Ramos (cell line): ENCODE data around the gene EFCAB6.

ENCODE experiments used
- in situ Hi-C: fragments of 300-500 bp; cut with MboI; formaldehyde crosslinking; loops from one replicate; pipeline ENCODE4 v1.14.3; 2022; ENCODE audit warnings: low sequenced_read_pairs; ENCODE audit not compliant: unreplicated experiment

Gene EFCAB6

GRCh38 chr22:43750751-43751150 lies 61.4 kb downstream of the EFCAB6 start:
- in situ Hi-C loops, result no loop called here

DNA sequence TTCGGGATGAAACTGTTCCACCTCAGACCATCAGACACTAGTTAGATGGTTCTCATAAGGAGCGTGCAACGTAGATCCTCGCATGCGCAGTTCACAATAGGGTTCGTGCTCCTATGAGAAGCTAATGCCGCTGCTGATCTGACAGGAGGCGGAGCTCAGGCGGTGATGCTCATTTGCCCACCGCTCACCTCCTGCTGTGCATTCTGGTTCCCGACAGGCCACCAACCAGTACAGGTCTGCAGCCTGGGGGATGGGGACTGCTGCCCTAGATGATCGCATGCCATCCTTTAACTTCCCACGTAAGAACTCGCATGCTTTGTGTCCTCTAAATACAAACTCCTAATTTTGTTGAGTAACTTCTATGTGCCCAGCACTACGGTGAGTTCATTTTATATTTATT lies 62.6 kb downstream of the EFCAB6 start:
- in situ Hi-C loops, result no loop called here

GRCh38 chr22:43747877-43748276 lies 64.2 kb downstream of the EFCAB6 start:
- in situ Hi-C loops, result no loop called here

- in situ Hi-C loops, result no loop called here
Measured at GRCh38 chr22:43747058-43747457, 65.0 kb downstream of the EFCAB6 start.

GRCh38 chr22:43745783-43746356 lies 66.2 kb downstream of the EFCAB6 start:
- in situ Hi-C loops, result no loop called here

DNA sequence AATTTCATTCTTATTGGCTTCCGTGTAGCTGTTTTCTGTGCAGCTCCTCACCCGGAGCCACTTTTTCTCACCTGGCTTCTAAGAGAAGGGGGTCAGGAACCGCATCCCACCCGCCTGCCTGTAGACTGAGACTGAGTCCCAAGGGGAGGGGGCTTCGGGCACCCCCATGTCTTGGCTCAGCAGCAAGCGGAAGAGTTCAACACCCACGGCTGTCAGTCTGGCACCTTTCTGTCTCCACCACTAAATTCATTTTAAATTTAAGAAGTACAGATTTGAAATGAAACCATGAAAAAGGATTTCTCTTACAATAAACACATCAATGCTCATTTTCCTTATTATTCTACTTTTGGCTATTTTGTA lies 66.7 kb downstream of the EFCAB6 start:
- in situ Hi-C loops, result no loop called here

DNA sequence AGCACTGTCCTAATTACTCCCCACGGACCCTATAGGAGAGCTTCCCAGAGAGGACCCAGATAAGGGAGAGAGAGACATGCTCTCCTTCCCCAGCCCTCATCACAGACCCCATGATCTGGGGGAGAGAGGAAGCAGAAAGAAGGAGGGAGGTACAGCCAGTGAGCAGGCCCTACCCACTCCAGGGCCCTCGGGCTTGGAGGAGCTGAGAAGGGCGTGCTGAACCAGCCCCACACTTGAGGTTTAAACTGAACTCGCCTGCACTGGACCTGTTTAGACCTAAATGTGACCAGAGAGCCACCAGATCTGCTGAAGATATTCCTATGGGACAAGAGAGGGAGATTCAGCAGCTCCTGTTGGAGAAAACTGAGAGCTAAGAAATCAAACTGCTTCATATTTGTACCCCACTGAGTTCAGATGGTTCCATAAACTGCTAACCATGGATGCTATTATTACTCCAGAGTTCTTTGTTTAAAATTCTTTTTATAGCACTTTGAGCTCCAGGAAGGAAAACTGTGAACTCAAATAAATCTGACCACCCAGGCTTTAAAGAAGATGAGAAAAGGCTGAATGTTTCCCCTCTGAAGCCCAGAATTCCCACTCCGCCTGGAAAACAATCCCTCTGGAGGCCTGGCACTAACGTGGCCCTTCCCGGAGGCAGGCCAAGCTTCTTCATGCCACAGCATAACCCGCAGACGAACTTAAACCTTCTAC lies 67.2 kb downstream of the EFCAB6 start:
- in situ Hi-C loops, result no loop called here

- in situ Hi-C loops, result no loop called here
Measured at GRCh38 chr22:43743929-43744643, 68.0 kb downstream of the EFCAB6 start.

DNA sequence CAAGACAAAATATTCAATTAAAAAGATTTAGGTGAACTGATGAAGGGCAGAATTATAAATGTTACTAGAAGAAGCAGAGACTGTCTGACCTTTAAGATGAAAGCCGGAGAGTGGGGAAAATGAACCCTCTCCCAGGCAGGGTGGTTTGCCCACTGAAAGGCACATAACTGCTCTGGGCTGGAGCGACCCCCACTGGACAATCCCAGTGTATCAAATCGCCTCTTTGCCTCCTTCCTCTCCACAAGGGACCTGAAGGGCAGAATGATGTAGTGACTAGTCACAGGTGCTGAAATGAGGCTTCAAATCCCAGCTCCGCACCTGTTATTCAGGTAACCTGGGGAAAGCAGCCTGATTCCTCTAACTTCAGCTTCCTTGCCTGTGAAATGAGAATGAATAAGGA lies 69.0 kb downstream of the EFCAB6 start:
- in situ Hi-C loops, result no loop called here

- in situ Hi-C loops, result no loop called here
Measured at GRCh38 chr22:43742154-43742950, 69.8 kb downstream of the EFCAB6 start.

DNA sequence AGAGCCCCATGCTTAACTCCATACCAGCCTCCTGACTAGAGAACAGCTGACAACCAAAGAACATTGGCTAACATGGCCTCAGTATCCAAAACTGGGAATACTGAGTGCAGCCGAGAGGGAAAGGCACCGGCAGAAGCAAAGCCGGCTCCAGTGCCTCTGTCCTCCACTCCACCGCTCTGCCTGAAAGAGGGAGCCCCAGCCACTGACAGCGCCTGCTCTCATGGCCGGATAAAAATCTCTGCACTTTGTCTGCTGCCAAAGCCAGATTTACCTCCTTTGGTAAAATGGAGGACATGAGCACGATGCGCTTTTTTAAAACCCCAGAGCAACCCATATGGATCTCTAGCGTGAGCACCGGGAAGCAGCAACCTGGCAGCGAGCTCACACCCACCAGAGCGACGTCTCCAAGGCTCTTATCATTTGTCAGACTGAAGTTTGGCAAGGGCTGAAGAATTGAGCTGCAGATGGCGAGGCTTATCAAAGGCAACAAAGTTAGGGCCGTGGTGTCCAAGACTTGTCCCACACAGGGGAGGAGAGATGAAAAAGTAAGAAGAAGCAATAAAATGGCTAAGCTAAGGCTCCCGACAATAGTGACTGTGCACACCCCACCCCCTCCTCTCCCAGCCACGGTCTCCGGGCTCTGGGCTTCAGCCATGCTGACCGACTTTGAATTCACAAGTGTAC lies 71.4 kb downstream of the EFCAB6 start:
- in situ Hi-C loops, result no loop called here

GRCh38 chr22:43739851-43740379 lies 72.2 kb downstream of the EFCAB6 start:
- in situ Hi-C loops, result no loop called here

DNA sequence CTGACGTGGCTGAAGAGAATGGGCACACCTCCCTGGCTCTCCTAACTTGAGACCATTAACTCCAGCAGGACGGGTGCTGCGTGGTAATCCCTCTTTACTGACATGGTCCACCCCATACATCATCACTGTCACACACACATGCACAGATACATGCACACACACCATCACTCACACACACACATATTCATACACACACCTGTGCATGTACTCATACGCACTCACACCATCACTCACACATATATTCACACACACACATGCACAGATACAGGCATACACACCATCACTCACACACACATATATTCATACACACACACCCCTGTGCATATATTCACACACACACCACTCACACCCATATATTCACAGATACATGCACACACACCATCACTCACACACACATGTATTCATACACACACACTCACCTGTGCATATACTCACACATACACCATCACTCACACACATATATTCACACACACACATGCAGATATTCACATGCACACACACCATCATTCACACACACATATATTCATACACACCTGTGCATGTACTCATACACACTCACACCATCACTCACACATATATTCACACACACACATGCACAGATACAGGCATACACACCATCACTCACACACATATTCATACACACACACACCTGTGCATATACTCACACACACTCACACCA lies 74.8 kb downstream of the EFCAB6 start:
- in situ Hi-C loops, result no loop called here

DNA sequence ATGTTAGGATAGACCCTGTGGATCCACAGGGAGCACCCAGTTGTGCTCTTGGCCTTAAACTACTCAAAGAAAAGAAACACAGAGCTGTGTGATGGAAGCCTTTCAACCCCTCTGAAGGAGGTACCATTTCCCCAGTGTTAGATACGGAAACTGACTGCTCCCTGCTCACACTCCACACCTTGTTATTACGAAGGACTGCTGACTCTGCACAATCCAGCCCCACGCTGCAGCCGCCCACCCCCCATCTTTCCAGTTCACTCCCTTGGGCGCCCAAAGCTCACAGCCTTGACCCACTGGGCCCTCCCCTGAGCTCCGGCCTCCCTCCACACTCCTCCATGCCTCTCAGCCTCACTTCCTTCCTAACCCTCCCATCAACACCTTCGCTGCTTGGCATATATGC lies 75.5 kb downstream of the EFCAB6 start:
- in situ Hi-C loops, result no loop called here

DNA sequence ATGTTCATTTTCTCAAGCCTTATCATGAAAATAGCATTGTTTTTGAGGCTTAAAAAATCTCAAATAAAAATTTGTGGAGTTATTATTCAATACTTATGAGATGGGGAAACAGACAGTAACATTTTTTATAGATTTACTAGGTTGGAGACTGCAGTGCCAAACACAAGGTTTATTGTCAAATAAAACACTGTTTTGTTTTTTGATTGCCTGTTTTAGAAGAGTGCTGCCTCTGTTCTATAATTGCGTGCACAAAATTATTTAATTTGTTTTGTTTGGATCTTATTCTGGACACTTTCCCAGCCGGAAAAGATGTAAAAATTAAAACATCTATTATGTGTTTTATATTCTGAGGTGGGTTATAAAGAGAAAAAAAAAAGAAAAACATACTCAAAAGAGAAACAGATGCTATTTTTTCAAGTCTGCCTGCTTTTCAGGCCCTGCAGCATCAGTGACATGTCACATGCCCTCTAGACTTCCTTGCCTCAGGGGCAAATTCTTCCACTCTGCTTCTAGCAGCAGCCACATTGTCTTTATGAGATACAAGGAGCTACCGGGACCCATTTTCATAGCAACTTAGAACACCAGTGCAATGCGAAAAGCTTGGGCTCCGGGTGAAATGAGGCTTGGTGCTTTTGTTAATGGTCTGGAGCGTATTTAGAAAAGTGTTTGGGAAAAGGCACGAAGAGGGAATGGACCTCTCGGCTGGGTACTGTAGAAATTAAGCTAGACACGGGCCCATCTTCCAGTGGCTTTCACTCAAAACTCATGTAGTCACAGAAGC lies 77.5 kb downstream of the EFCAB6 start:
- in situ Hi-C loops, result no loop called here

DNA sequence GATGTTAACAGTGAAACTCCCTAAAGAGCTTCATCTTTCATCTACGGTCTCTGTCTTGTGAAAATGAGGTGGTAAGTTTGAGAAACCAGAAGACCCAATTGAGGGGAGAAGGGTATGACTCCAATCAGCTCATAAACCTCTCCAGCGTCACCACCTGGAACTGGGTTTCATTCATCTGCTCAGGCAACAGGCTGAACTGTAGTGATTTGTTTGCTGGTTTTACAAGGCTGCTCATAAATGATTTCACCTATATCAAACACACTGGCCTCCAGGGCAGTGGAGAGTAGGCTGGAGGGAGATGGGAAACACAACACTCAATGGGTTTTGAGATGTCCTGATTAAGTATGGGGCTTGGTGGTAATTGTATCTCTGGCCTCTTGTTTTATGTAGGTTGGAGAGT lies 79.0 kb downstream of the EFCAB6 start:
- in situ Hi-C loops, result no loop called here

GRCh38 chr22:43731988-43732387 lies 80.1 kb downstream of the EFCAB6 start:
- in situ Hi-C loops, result no loop called here

DNA sequence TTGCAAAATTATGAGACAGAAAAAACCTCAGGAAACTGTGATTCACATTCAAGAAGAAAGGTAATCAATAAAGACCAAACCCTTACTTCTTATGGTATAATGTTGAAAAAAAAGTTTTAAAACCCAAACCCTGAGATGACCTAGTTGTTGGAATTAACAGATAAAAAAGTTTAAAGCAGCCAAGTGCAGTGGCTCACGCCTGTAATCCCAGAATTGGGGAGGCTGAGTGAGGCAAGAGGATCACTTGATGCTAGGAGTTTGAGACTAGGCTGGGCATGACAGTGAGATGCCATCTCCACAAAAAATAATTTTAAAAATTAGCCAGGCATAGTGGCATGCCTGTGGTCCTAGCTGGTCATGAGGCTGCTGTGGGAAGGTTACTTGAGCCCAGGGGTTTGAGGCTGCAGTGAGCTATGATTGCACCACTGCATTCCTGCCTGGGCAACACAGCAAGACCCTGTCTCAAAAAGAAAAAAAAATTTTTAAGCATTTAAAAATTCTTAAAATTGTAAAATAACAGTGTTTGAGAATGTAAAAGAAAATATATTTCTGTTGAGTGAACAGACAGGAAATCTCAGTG lies 85.1 kb downstream of the EFCAB6 start:
- in situ Hi-C loops, result no loop called here
